ENCODE data around the gene DAB2IP.

DAB2IP gene

DNA sequence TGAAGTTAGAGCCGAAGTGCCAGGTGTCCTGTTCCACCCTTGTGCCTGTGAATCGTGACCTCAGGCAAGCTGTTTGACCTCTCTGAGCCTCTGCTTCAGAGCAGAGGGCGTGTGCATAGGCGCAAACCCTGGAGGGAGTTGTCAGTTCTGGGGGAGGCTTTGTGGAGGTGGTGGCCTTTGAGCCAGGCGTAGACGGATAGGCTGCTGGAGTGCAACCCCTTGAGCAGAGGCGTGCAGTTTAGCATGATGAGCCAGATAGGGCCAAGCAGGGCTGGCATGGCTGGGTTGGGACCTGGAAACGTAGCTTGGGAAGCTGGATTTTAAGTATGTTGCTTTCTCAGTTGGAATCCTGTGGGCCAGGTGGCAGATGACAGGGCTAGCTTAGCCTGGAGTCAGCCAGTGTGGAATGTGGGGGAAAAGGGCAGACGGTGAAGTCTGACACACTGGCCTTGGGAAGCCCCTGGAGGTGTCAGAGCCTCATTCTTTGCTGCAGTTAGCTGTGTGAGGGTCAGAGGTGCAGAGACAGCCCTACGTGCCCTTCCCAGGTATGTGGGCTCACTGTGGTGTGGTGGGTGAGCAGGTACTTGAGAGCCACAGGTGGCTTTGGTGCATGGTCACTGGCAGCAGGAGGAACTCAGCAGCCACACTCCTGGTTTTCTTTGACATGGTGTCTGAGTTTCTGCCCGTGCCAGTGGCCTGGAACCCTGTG is 93.4 kb downstream of the DAB2IP start:
- no peak for DNase-seq (ENCODE audit: low read depth)

DNA sequence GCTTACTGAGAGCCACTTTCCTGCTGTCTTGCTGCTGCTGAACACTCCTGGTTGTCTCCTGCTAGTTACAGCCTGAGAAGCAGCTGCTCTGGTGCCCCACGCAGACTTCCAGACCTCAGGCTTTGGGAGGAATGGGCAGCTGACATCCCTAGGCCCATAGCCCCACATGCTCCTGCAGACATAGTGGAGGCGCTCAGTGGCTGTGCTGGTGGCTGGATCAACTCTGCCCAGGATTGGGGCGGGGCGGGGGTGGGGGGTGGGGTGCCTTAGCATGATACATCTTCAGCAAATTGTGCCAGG is 93.9 kb downstream of the DAB2IP start:
- DNase-seq (ENCODE audit: low read depth) = no peak

- no peak for DNase-seq (ENCODE audit: low read depth)
Observed at GRCh38 chr9:121746411-121746810, 95.0 kb downstream of the DAB2IP start.

DNA sequence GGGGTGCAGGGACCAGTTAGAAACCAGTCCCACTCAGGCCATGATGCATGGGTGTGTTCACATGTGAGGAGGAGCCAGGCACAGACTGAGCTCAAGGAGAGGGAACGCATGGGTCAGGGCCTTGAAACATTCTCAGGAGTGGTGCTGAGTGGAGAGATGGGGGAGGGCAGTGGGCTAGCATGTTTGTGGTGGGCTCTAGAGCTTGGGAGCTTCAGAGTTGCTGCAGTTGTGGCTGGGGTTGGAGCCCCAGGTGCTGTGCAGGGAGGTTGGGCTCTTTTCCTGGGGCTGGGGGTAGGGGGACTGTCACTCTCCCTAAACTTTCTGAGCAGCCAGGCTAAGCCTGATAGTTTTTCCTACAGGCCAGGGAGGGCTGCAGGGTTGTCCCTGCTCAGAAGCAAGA is 95.4 kb downstream of the DAB2IP start:
- DNase-seq (ENCODE audit: low read depth) = no peak

GRCh38 chr9:121748074-121748473 is 96.6 kb downstream of the DAB2IP start:
- no peak for DNase-seq (ENCODE audit: low read depth)

DNA sequence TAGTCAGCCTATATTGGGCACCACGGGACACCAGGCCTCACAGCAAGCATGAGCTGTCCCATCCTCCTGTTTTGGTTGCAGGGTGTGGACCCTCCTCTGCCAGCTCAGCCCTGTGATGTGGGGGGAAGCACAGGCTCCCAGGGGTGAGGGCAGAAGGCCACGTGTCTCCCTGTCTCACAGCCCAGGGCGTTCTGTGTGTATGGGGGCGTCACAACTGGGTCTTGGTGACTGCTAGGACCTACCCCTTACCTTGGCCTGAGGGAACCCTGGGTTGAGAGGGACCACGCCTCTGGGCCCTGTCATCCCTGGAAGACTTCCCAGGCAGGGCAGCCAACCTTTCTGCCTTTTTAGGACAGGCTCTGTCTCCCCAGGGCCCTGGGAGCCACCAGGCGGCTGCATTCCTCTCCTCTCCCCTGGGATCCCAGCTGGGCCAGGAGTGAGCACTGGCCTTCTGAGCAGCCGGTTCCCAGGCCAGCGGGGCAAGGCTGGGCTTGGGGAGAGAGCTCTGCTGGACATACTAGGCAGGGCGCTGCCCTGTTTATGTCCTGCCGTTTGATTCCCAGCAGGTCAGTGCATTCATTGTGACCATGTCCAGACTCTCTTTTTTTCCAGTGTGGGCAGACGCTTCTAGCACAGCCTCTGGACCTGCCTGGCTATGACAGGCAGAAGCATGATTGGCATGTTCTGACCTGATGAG is 97.4 kb downstream of the DAB2IP start:
- no peak for DNase-seq (ENCODE audit: low read depth)

- DNase-seq (ENCODE audit: low read depth) = no peak
Observed at GRCh38 chr9:121749614-121750013, 98.2 kb downstream of the DAB2IP start.

- no peak for DNase-seq (ENCODE audit: low read depth)
Observed at GRCh38 chr9:121750259-121750714, 98.9 kb downstream of the DAB2IP start.

DNA sequence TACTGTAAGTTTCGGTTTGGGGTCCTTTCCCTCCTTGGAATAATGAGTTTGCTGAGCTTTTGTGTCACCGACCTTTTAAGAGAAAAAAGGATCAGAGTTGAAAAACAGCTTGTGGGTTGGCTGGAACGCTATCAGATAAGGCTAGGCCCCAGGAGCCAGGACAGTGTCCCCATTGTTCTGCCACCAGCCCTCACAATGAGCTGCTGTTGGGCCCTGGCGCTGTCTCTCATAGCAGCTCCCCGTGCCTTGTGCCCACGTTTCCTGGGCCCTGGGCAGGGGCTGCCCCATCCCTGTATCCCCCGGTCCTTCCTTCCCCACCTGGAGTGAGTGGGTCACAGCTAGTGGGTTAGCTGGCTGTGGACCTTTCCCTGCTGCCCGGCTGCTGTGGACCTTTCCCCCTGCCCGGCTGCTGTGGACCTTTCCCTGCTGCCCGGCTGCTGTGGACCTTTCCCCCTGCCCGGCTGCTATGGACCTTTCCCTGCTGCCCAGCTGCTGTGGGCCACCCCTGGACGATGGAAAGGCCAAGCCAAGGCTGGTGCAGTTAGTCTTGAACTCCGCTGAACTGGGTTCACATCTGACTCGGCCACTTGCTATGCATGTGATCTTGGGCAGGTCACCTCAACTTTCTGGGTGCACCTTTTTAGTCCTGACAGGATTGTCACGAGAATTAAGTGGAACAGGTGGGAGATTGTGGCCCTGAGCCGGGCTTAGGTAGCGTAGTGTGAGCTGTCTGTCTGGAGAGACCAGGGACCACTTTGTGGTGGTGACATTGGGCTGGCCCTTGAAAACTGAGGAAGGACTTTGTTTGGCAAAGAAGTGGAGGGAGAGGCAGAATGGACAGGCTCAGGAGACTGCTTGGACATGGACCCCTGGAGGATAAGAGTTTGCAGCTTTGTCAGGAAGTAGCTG is 99.5 kb downstream of the DAB2IP start:
- no peak for DNase-seq (ENCODE audit: low read depth)

- DNase-seq (ENCODE audit: low read depth) = no peak
Observed at GRCh38 chr9:121751686-121752445, 100.4 kb downstream of the DAB2IP start.

- no peak for DNase-seq (ENCODE audit: low read depth)
Observed at GRCh38 chr9:121752929-121753328, 101.5 kb downstream of the DAB2IP start.

- no peak for DNase-seq (ENCODE audit: low read depth)
Observed at GRCh38 chr9:121753802-121754654, 102.6 kb downstream of the DAB2IP start.

- no peak for DNase-seq (ENCODE audit: low read depth)
Observed at GRCh38 chr9:121754655-121755436, 103.4 kb downstream of the DAB2IP start.

DNA sequence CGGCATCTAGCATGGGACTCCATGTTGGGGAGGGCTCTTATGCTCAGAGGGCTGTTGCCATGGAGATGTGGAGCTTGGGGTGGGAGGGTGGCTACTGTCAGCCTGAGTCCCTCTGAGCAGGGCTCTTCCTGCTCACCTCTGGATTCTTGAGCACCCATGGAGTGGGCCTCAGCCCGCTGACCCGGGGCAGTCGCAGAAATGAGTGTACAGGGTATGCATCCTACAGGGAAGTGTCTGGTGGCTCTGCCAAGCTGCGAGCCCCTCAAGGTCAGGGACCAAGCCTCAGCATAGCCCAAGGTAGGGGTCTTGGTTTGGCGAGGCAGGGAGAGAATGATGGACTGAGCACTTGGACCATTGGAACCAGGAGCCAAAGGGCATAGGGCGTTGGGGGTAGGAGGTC is 104.1 kb downstream of the DAB2IP start:
- DNase-seq (ENCODE audit: low read depth) = no peak

GRCh38 chr9:121756474-121757280 is 105.2 kb downstream of the DAB2IP start:
- no peak for DNase-seq (ENCODE audit: low read depth)

DNA sequence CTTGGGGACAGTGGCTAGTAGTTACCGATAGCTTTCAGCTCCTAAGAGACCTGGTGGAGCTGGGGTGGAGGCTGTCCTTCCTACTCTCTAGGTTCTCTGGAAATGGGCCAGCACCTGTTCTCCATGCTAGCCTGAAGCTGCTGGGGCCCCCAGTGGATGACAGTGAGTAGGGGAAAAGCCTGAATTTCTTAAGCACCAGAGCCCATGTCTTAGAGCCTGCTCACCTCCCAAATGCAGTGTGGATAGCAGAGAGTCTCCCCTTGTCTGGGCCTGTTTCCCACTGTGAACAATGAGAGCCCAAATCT is 105.8 kb downstream of the DAB2IP start:
- DNase-seq (ENCODE audit: low read depth) = no peak

DNA sequence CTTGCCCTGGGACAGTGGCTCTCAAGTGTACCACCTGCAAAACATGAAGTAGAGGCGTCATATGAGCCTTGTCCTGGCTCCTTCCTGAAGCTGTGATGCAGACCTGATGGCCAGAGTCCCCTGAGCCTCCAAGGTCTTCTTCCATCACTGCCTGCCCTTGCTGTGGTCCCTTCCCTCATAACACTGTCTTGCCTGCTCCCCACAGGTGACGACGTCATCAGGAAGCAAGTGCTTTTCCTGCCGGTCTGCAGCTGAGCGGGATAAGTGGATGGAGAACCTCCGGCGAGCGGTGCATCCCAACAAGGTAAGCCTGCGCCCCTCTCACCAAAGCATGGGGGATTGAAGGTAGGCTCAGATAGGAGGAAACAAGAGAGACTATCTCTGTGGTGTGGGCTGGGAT is 107.3 kb downstream of the DAB2IP start:
- no peak for DNase-seq (ENCODE audit: low read depth)

DNA sequence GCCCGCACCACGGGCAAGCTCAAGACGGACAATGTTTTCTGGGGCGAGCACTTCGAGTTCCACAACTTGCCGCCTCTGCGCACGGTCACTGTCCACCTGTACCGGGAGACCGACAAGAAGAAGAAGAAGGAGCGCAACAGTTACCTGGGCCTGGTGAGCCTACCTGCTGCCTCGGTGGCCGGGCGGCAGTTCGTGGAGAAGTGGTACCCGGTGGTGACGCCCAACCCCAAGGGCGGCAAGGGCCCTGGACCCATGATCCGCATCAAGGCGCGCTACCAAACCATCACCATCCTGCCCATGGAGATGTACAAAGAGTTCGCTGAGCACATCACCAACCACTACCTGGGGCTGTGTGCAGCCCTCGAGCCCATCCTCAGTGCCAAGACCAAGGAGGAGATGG is 108.6 kb downstream of the DAB2IP start:
- DNase-seq (ENCODE audit: low read depth) = no peak

DNA sequence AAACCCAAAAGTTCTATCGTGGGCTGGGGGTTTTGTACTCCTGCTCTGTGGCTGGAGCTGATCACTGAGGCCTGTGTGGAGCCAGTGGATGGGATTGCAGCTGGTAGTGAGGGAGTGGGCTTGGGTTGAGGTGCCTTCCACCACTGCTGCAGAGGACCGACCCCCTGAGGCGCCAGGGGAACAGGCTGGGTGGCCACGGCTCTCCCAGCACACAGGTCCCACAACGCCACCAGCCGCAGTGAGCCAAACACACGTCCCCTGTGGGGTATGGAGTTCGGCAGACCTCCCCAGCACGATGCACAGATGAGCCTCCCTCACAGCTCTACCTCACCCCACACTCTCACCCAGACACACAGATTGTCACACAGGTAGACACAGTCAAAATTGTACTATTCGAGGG is 109.1 kb downstream of the DAB2IP start:
- no peak for DNase-seq (ENCODE audit: low read depth)

- DNase-seq (ENCODE audit: low read depth) = no peak
Observed at GRCh38 chr9:121763131-121763530, 111.7 kb downstream of the DAB2IP start.

Data from stimulated activated CD8-positive, alpha-beta memory T cell treated with anti-CD3 and anti-CD28 coated beads, Interleukin-15, amount 100 ng/mL, for 1 hour (primary cell).